Mucosa of rectum (tissue), 2 donors: ENCODE data around the gene RBM14.

Experiments used
- H3K27ac ChIP-seq, 2 donors: one replicate each; pipeline ENCODE4 v1.7.0; 2013; ENCODE audit warnings: inconsistent platforms in 2 of 2, low read depth in 2 of 2, low read length in 2 of 2
- H3K27me3 ChIP-seq, 2 donors: one replicate each; pipeline ENCODE4 v1.7.0; 2013; ENCODE audit warnings: low read length in 2 of 2; ENCODE audit not compliant: control insufficient read depth in 2 of 2, insufficient read depth in 2 of 2
- H3K36me3 ChIP-seq, 2 donors: one replicate each; pipeline ENCODE4 v1.7.0; 2013; ENCODE audit warnings: low read length in 2 of 2; ENCODE audit not compliant: control insufficient read depth in 2 of 2, insufficient read depth in 2 of 2
- H3K4me1 ChIP-seq, 2 donors: one replicate each; pipeline ENCODE4 v1.7.0; 2013; ENCODE audit warnings: low read length in 2 of 2, mild to moderate bottlenecking in 1 of 2; ENCODE audit not compliant: control insufficient read depth in 2 of 2, insufficient read depth in 2 of 2
- H3K4me3 ChIP-seq, 2 donors: one replicate each; pipeline ENCODE4 v1.7.0; 2013; ENCODE audit warnings: low read length in 2 of 2
- H3K9ac ChIP-seq, 2 donors: one replicate each; pipeline ENCODE4 v1.7.0; 2013; ENCODE audit warnings: low read length in 2 of 2, low read depth in 1 of 2, mild to moderate bottlenecking in 1 of 2
- H3K9me3 ChIP-seq, 2 donors: one replicate each; pipeline ENCODE4 v1.7.0; 2013; ENCODE audit warnings: low read length in 2 of 2; ENCODE audit not compliant: control insufficient read depth in 2 of 2
- donor health status: healthy.
- donor health status: Normal muscosa, but diverticular disease.

RBM14 gene

GRCh38 chr11:66612458-66612857, 4.0 kb upstream of the RBM14 start:
- Histone ChIP-seq H3K4me3 (no peak overlapping the region), H3K9ac (no peak overlapping the region), H3K4me1 (peaks cover 3 to 6% of the 10 kb centered on the region in 2 donors), H3K27me3 (no peaks in the 10 kb centered on the region), H3K27ac (no peak overlapping the region), H3K36me3 (no peaks in the 10 kb centered on the region), H3K9me3 (no peaks in the 10 kb centered on the region)

GRCh38 chr11:66614073-66614472, 2.4 kb upstream of the RBM14 start:
- H3K9me3 ChIP-seq = no peaks in the 10 kb centered on the region
- H3K27ac ChIP-seq = no peak overlapping the region
- H3K9ac ChIP-seq = no peak overlapping the region
- H3K36me3 ChIP-seq = no peaks in the 10 kb centered on the region
- peaks cover 13 to 15% of the 10 kb centered on the region in 2 donors for H3K4me1 ChIP-seq
- H3K4me3 ChIP-seq = no peak overlapping the region
- H3K27me3 ChIP-seq = no peaks in the 10 kb centered on the region

- peaks cover 0 to 2% of the 10 kb centered on the region in 2 donors for H3K36me3 ChIP-seq
- peak overlapping the region; percentile 87 to 100 for H3K9ac ChIP-seq
- no peaks in the 10 kb centered on the region for H3K9me3 ChIP-seq
- H3K27ac ChIP-seq = peak overlapping the region; percentile 98 to 99
- H3K27me3 ChIP-seq = no peaks in the 10 kb centered on the region
- peak overlapping the region; percentile 84 to 98 for H3K4me3 ChIP-seq
- H3K4me1 ChIP-seq = peaks cover 19 to 21% of the 10 kb centered on the region in 2 donors
These were observed 865 bp downstream of the RBM14 start for GRCh38 chr11:66617155-66617834.

- Histone ChIP-seq H3K36me3 (peaks cover 11 to 19% of the 10 kb centered on the region in 2 donors), H3K27me3 (no peaks in the 10 kb centered on the region), H3K4me3 (peak overlapping the region; percentile 84 to 98), H3K4me1 (peaks cover 28 to 31% of the 10 kb centered on the region in 2 donors), H3K27ac (peak overlapping the region; percentile 43 to 99), H3K9me3 (no peaks in the 10 kb centered on the region), H3K9ac (peak overlapping the region; percentile 87 to 100)
These were observed 2.7 kb downstream of the RBM14 start for GRCh38 chr11:66619080-66619554.

- H3K4me3 ChIP-seq = no peak overlapping the region
- peaks cover 63 to 66% of the 10 kb centered on the region in 2 donors for H3K36me3 ChIP-seq
- H3K4me1 ChIP-seq = peaks cover 12 to 17% of the 10 kb centered on the region in 2 donors
- no peaks in the 10 kb centered on the region for H3K27me3 ChIP-seq
- H3K9ac ChIP-seq = no peak overlapping the region
- no peaks in the 10 kb centered on the region for H3K9me3 ChIP-seq
- no peak overlapping the region for H3K27ac ChIP-seq
These were observed 8.0 kb downstream of the RBM14 start for GRCh38 chr11:66624450-66624849.

- Histone ChIP-seq H3K9me3 (no peaks in the 10 kb centered on the region), H3K27me3 (no peaks in the 10 kb centered on the region), H3K9ac (no peak overlapping the region), H3K4me3 (no peak overlapping the region), H3K36me3 (peaks cover 65 to 66% of the 10 kb centered on the region in 2 donors), H3K4me1 (peaks cover 12 to 17% of the 10 kb centered on the region in 2 donors), H3K27ac (no peak overlapping the region)
These were observed 8.8 kb downstream of the RBM14 start for GRCh38 chr11:66625041-66625751.

- Histone ChIP-seq H3K4me3 (no peak overlapping the region), H3K36me3 (peaks cover 65 to 66% of the 10 kb centered on the region in 2 donors), H3K27ac (no peak overlapping the region), H3K9ac (no peak overlapping the region), H3K4me1 (peaks cover 12 to 15% of the 10 kb centered on the region in 2 donors), H3K9me3 (no peaks in the 10 kb centered on the region), H3K27me3 (no peaks in the 10 kb centered on the region)
These were observed 9.3 kb downstream of the RBM14 start for GRCh38 chr11:66625752-66626149.

- Histone ChIP-seq H3K27me3 (no peaks in the 10 kb centered on the region), H3K27ac (no peak overlapping the region), H3K9me3 (no peaks in the 10 kb centered on the region), H3K36me3 (peaks cover 65 to 66% of the 10 kb centered on the region in 2 donors), H3K4me1 (peaks cover 9 to 10% of the 10 kb centered on the region in 2 donors), H3K4me3 (no peak overlapping the region), H3K9ac (no peak overlapping the region)
These were observed 10.0 kb downstream of the RBM14 start for GRCh38 chr11:66626382-66626781.

- Histone ChIP-seq H3K9me3 (no peaks in the 10 kb centered on the region), H3K27me3 (no peaks in the 10 kb centered on the region), H3K27ac (no peak overlapping the region), H3K4me3 (no peak overlapping the region), H3K36me3 (peaks cover 65 to 66% of the 10 kb centered on the region in 2 donors), H3K9ac (no peak overlapping the region), H3K4me1 (peaks cover 9 to 10% of the 10 kb centered on the region in 2 donors)
These were observed 10.5 kb downstream of the RBM14 start for GRCh38 chr11:66626926-66627325.

- Histone ChIP-seq H3K9me3 (no peaks in the 10 kb centered on the region), H3K36me3 (peaks cover 62 to 64% of the 10 kb centered on the region in 2 donors), H3K27ac (no peak overlapping the region), H3K4me3 (no peak overlapping the region), H3K4me1 (peaks cover 4% of the 10 kb centered on the region in 2 donors), H3K27me3 (no peaks in the 10 kb centered on the region), H3K9ac (no peak overlapping the region)
These were observed 11.7 kb downstream of the RBM14 start for GRCh38 chr11:66628061-66628603.
